Hematopoietic multipotent progenitor cell treated with erythropoietin and hydrocortisone succinate and interleukin-3 and kit ligand, for 15 days (in vitro differentiated cells): Measurements from ENCODE around the gene BUB1B.

Experiments used
- DNase-seq: peaks from one replicate; pipeline ENCODE4 v3.0.0-alpha.2; 2015; ENCODE audit warnings: low spot score

Gene BUB1B

DNA sequence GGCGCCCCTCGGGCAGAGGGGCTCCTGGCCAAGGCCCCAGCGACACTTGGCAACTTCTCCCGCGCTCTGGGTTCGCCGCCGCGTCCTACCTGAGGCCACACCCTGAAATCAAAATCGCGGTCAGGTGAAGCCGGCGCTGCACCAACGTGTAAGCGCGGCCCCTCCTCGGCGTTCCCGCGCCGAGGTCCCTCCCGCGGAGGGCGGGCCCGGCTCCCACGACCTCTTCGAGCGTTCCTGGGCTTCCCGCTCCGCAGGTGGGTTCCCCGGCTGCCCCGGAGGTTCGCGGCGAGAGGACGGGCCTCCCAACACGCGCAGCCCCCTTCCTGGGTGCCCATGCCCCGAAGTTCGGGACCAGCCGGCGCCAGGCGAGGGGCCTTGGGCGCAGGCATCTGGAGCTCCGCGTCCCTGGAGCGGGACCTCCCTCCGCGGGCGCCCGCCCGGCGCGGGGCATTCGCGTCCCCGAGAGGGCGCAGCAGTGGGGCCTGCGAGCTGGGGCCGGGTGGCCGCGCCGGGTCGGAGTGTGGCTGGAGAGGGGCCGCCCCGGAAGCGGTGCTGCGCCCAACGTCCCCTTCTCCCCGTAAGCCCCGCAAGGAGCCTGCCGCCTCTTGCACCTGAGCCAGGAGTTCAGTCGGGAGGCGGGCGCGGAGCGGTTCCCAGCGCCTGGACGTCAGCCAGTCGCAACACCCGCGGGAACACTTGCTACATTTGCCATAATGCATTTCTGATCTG, 91.7 kb downstream of the BUB1B start:
- no peak for DNase-seq

DNA sequence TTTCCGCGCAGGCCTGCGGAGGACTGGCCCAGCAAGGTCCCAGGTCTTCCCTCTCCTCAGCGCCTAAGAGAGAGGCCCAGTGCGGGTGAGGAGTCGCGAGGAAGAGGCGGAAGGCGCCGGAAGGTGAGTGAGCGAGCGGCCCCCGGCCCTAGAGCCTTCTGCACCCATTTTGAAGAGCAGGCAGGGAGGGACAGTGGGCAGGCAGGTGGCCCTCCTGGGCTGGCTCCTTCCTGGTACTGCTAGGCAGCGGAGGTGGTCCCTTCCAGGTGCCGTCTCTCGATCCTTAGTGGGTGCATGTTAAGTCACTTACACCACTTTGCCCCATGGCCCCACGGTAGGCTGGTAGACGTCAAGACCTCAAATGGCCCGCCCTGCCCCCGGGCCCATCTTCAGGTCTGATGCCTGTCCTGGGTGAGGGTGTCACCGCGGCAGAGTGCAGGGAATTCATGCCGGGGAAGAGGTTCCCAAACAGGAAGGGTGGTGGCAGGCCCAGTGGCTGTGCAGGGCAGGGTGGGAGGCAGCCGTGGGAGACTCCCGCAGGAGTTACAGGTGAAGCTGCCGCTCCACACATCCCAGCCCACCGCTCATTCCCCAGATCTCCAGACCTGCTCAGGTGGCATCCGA, 92.4 kb downstream of the BUB1B start:
- DNase-seq: no peak

DNA sequence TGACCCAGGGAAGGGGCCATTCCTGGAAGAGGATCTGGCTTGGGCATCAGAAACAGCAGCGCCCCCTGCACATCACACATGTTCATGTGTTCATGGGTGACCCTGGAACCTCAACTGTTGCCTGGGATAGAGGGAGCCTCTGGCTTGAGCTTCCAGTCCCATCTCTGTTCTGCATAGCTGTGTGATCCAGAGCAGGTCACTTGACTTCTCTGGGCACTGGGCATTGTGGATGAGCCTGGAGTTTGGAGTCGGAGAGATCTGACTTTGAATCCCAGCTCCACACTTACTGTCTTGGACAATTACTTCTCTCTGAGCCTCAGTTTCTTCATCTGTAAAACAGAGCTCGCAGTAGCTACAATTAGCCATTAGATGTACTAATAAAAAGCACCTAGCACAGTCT, 93.6 kb downstream of the BUB1B start:
- DNase-seq: no peak

DNA sequence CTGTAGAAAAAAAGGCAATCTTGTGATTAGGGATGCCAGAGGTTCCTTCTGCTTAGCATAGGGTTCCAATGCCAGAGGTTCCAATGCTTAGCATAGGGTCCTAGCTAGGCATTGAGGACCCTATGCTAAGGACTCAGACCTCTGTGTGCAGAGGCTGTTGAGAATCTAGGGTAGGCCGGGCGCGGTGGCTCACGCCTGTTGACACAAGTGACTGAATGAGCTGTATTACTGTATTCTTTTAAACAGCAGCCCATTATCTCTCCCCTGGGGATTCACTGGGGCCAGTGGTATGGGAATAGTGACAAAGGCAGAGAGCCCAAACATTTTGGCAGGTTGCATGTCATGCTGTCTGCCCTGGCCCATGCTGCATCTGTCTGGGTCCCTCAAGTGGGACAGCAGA, 94.2 kb downstream of the BUB1B start:
- no peak for DNase-seq

DNA sequence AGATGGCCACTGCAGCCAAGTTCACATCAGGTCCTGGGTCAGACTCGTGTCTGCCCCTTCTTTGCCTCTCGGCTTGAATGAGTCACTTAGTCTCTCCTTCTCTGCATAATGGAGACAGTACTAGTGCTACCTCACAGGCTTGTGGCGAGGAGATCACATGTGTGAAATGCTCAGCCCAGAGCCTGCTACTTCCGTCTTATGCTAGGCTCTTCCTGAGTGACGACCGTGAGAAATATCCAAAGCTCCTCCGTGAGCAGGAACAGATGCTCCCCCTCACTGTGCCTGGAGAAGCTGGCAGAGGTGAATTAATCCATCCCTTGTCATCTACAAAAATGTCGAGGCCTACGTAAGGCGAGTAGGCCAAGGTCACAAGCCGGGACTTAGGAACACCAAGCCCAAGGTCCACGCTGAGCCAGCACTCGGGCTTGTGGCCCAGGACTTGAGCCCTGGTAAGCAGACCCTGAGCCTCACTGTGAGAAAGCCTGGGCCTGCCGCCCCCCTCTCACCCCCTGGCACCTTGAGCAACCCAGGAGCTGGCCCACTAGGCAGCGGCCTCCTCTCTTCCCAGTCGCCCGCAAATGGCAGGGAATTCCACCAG, 95.9 kb downstream of the BUB1B start:
- no peak for DNase-seq

DNA sequence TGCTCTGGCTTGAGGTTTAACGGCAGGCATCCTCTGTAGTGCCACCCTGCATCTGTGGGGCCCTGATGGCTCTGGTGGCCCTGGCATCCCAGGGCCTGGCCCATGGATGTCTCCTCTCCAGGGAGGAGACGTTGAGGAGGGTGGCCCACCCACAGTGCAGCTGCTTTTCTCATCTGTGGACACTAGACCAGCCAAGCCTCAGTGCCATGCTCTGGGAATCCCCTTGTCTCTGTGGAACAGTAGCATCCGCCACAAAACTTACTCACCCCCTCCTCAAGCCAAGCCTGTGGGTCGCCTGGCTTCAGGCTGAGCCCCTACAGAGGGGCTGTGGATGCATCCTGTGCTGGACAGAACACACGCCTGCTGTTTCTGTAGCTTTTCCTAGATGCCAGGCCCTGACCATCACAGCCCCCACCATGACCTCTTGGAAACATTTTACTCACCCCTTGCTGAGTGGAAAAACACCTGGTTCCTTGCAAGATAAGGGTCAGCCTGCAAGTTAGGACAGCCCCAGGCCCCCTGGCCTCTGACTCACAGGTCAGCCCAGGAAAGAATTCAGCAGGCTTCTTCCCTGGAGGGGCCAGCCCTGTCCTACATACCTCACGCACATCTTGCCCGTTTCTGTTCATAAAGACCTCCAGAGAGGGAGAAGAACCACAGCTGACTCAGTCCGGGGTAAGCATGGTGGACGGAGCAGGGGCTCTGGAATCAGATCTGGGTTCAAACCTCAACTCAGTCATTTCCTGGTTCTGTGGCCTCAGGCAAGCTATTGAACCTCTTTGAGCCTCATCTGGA, 97.0 kb downstream of the BUB1B start:
- no peak for DNase-seq

DNA sequence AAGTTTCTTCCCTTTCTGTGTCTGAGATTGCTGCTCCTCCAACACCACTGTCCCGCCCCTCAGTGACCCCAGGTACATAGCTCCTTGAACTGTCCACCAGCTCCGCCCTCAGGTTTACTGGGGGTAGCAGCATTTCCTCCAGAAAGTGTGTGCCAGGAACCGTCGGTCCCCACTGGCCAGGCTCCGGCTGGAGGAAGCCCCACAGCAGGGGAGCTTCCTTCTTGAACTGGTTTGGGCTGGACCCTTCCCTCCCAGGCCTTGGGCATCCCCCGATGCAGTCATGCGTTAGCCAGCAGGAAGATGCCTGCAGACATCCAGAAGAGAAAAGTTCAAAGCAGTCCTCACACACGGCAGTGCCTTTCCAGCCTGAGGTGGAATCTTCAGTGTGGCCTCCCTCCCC, 97.7 kb downstream of the BUB1B start:
- no peak for DNase-seq

DNA sequence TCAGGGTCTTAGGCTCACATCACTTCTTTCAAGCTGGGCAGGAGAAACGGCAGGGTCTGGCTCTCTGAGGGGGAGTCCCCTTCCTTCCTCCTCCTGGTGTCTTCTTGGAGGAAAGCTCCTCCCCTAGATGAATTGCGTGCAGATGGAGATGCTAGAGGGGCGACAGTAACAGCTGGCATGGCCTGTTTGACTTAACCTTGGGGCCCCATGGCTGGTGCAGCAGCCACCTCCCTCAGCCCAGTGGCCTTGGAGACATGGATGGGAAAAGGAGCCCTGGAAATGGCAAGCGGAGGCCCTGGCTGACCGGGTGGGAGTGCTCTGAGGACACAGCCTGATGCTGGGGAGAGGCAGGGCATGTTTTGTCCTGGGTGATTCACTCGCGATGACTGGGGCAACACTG, 98.2 kb downstream of the BUB1B start:
- DNase-seq: no peak

DNA sequence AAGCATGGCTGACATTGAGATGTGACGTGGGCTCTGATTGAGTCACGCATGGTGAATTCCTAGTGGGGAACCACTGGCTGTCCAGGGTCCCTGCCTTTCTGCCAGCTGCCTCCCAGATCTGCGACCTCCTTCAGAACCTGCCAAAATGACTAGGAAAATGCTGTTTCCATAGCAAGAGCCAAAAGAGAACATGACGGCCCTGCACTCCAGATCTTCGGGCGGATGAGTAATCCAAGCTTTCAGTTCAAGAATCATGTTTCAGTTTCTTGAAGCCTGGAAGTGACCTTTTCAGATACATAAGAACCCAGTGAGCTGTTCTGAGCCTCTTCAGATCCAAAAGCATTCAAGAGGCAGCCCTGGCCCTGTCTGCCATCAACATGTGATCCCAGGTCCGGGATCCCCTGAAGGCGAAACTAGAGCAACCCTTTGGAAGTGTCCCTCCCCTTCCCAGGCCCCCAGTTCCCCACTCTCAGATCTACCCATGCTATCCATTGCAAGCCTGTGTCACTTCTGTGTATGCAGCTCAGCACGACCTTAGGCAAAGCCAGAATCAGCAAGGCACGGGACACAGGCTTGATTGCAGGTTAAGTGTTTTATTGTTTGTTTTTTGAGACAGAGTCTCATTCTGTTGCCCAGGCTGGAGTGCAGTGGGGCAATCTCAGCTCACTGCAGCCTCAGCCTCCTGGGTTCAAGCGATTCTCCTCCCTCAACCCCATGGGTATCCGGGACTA, 102.3 kb downstream of the BUB1B start:
- DNase-seq: no peak

DNA sequence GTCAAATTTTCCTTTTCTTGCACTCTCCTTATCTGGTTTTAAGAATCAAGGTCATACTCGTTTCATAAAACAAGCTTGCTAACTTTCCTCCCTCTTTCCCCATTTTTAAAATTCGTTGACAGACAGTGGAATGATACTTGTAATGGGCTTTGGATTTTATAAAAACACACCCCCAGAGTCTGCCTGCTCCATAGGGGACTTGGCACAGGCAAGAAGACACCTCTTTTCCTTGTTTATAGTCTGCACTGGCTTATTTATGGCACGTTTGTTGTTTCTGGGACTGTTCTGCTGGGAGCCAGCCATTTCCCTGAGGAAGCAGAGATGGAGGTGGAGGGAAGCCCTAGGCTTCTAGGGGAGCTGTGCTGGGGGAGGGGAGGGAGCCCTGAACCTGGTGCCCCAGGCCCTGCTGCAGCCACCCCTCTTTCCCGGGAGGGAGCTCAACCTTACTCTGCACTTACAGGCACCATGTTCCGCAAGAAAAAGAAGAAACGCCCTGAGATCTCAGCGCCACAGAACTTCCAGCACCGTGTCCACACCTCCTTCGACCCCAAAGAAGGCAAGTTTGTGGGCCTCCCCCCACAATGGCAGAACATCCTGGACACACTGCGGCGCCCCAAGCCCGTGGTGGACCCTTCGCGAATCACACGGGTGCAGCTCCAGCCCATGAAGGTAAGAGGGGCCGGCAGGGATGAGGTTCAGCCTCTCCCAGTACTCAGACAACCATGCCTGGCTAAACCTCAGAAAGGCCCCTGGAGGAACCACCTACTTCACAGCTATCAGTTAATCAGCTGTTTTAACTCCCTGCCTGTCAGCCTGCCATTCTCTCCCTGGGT, 103.7 kb downstream of the BUB1B start:
- no peak for DNase-seq

DNA sequence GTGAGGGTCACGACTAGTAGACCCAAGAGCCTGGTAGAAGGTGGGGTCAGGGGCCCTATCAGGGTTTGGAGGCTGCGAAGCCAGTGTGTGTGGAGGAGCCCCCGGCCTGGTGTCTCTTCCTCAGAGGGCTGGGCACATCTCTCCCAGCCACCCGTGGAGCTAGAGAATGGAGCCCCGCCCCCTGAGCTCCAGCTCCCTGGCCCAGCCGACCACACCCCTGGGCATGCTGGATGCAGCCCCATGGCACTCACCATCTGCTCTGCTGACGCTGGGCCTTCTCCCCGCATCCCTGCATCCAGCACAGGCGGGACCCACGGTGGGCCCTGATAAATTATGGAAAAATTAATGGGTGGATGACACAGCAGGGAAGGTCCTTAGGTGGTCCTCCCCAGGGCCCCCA, 104.5 kb downstream of the BUB1B start:
- no peak for DNase-seq

DNA sequence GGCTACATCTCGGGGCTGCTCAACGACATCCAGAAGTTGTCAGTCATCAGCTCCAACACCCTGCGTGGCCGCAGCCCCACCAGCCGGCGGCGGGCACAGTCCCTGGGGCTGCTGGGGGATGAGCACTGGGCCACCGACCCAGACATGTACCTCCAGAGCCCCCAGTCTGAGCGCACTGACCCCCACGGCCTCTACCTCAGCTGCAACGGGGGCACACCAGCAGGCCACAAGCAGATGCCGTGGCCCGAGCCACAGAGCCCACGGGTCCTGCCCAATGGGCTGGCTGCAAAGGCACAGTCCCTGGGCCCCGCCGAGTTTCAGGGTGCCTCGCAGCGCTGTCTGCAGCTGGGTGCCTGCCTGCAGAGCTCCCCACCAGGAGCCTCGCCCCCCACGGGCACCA, 105.0 kb downstream of the BUB1B start:
- DNase-seq: no peak

DNA sequence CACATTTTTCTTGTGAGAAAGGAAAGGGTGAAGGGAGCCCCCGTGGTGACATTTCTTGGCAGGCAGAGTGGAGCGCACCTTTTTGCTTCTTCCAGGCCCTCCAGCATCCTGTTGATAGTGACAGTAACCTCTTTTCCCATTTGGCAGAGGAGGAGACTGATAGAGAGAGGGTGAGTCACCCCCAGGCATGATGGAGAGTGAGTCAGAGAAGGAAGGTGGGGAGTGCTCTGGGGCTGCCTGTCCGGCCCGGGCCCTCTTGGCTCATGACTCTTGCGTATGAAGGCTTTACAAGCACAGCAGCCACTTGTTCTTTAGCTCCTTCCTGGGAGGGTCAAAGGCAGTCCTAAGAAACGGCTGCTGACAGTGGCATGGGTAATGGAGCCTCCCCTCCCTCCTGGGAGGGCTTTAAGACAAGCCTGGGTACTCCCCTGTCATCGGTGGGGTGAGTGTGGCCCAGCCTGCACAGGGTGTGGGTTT, 106.0 kb downstream of the BUB1B start:
- DNase-seq: peak; percentile 38

DNA sequence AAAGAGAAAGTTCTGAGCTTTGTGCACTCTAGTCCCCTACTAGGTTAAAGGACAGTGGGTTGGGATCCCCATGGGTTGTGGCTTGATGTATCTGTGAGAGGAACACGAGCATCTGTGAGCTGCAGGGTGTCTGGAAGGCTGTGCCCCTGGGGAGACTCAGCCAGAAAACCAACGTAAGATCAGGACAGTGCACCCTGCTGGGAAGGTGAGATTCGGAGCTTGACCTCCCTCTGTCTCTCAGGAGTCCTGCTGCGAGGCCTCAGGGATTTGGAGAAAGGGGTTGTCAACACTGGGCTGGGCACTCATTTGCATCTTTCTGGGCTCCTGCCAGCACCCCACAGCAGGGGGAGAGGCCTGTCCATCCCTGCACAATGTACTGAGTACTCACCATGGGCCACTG, 106.8 kb downstream of the BUB1B start:
- DNase-seq: no peak

DNA sequence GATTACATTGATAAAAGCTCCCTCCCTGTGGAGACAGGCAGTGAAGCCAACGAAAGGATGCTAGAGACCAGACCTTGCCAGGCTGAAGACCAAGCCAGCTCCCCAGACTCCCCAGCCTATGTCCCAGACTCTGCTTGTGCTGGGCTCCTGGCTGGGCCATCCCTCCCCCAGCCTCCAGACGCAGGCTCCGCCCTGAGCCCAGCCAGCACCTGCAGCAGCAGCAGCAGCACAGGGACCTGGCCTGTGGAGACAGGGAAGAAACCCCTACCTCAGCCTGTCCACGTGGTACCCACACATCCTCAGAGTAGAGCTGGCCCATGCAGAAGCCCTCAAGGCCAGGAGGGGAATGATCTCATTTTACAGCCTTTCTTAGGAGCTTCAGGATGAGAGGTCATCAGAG, 108.7 kb downstream of the BUB1B start:
- DNase-seq: no peak

DNA sequence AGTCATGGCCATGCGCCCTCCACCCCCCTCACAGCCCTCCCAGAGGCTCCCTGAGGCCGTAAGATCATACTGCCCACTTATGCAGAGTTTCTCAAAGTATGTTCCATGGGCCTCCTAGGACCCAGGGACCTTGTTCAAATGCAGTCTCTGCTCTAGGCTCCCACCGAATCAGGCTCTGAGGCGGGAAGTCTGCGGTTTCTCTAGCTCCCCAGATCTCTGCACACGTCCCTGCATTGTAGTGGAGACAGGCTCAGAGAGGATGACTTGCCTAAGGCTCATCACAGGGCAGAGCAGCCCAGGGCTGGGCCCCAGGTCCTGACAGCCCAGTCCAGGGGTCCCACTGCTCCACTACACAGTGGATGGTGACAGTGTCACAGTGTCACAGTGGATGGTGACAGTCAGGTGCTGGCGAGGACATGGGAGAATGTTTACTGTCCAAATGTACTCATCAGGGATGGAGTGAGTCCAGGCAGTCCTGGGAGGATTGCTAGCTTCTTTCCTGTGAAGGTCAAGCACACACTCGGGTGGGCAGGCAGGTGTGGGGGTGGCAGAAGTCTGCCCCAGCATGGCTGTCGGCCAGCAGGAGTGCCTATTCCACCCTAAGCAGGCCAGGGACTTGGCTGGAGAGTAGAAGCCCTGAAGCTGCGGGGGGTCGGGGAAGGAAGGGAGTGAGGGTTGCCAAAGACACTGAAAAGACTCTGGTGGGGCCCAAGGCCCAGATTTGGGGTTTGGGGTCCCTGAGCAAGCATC, 109.6 kb downstream of the BUB1B start:
- DNase-seq: no peak
